Adrenal gland (tissue), 12 donors: Measurements from ENCODE around the gene TYMP. TPM values are rescaled to one million over a fixed set of nuclear protein-coding genes. Genes with fewer than 3 reads are reported as not detected.

Source experiments
- DNase-seq, 7 donors: peaks; one replicate each; pipeline ENCODE4 v3.0.0-alpha.2; 2019 to 2020
- H3K27ac ChIP-seq, 5 donors: fragments of 200-600 bp; sonication (generic) in 4 of 5; 1 replicate in 3 of 5; 2 replicates in 2 of 5; pipeline versions ENCODE4 v1.5.1 to v1.8.0; 2016 to 2020; ENCODE audit warnings: mild to moderate bottlenecking in 1 of 5
- H3K27me3 ChIP-seq: fragments of 200-600 bp; 2 replicates; pipeline ENCODE4 v1.8.0; 2021
- H3K36me3 ChIP-seq, 2 donors: fragments of 200-600 bp; replicated peaks in 1 of 2; 1 replicate in 1 of 2; 2 replicates in 1 of 2; pipeline versions ENCODE4 v1.5.1 to v1.8.0; 2018 to 2022
- H3K4me1 ChIP-seq, 2 donors: fragments of 200-600 bp; replicated peaks in 1 of 2; 1 replicate in 1 of 2; 2 replicates in 1 of 2; pipeline versions ENCODE4 v1.5.1 to v1.8.0; 2018 to 2021
- H3K4me3 ChIP-seq, 4 donors: fragments of 200-600 bp; sonication (generic) in 3 of 4; one replicate each; pipeline ENCODE4 v1.5.1; 2016 to 2018
- H3K9me3 ChIP-seq, 3 donors: fragments of 200-600 bp; sonication (generic) in 1 of 3; replicated peaks in 1 of 3; 1 replicate in 2 of 3; 2 replicates in 1 of 3; pipeline versions ENCODE4 v1.5.1 to v1.8.0; 2016 to 2021
- CTCF ChIP-seq, 6 experiments: fragments of 450-650 bp in 4 of 6; fragments of 200-600 bp in 2 of 6; sonication (generic) in 1 of 6; IDR thresholded peaks; 1 replicate in 5 of 6; 2 replicates in 1 of 6; pipeline versions ENCODE4 v1.5.1 to v1.8.0; 2016 to 2021; ENCODE audit warnings: antibody characterized with exemption in 6 of 6, mild to moderate bottlenecking in 2 of 6, moderate library complexity in 1 of 6
- POLR2A ChIP-seq, 2 donors: fragments of 450-650 bp; IDR thresholded peaks; one replicate each; pipeline ENCODE4 v1.6.1; 2017; ENCODE audit warnings: antibody characterized with exemption in 2 of 2, mild to moderate bottlenecking in 2 of 2, moderate library complexity in 1 of 2
- WGBS, 4 donors: extraction: QIAGEN DNeasy Blood & Tissue Kit in 2 of 4; methylation state at CpG; one replicate each; pipeline versions ENCODE4 v1.1.5 to v1.1.7; 2013 to 2017; 5-methylcytosine and 5-hydroxymethylcytosine counted together
- intact Hi-C, 2 donors: fragments of 100-400 bp; cut with DNase I; formaldehyde crosslinking; loops; one replicate each; pipeline versions ENCODE4 v1.14.1 to v1.15.0; 2022 to 2023
- polyA plus RNA-seq, 3 donors: library from polyadenylated mRNA; stranded (reverse); fragments of 200-250 nt in 2 of 3; fragments of 350-450 nt in 1 of 3; fragmentation: Illumina TruSeq in 1 of 3; extraction: RNeasy Lipid Tissue Mini Kit (QIAGEN cat#74804) in 1 of 3; gene quantifications; one replicate each; pipeline ENCODE4 v1.2.3, GENCODE V29; 2013 to 2014
- total RNA-seq, 9 donors: library from RNA; depleted of rRNA in 4 of 9; stranded (reverse); fragments of >200 nt in 4 of 9; fragments of 120-200 nt in 1 of 9; fragmentation: NEBNext Ultra II Directional in 1 of 9; extraction: Animal tissue kit (Norgen Biotek cat#: 25700) in 1 of 9; gene quantifications; one replicate each; pipeline versions ENCODE4 v1.1.0 to v1.2.4, GENCODE V29; 2013 to 2023
- donor health status: healthy with polysubstance abuse.
- donor health status: Bipolar disorder and iron deficiency.
- donor health status: DM: yes; HTN: yes; CAD: no.
- donor health status: DM: no; HTN: no; CAD: no.
- donor health status: DM: no; HTN: no; CAD: no.
- donor health status: DM: yes; HTN: yes; CAD: no.

The TYMP gene
- total and polyA plus RNA-seq, 12 donors, result 1.9 to 152 (median 64.5) TPM

GRCh38 chr22:50540381-50540780 is 10.6 kb upstream of the TYMP start:
- Histone ChIP-seq H3K4me3 (no peak overlapping the region), H3K36me3 (no peaks in the 10 kb centered on the region), H3K4me1 (peaks cover 5 to 31% of the 10 kb centered on the region in 2 donors), H3K9me3 (no peaks in the 10 kb centered on the region), H3K27ac (peak overlapping the region in 2 of 5 donors; percentile 56 to 83), H3K27me3 (no peaks in the 10 kb centered on the region)
- 75 to 79% (median 77%) methylated on average over 10 of the region's 10 CpGs for WGBS, 4 donors
- intact Hi-C loops, result no loop called here
- TF ChIP-seq POLR2A (IDR thresholded peaks at IDR 0.05) (no peak), CTCF (IDR thresholded peaks at IDR 0.05) (no peak)
- no peak for DNase-seq

DNA sequence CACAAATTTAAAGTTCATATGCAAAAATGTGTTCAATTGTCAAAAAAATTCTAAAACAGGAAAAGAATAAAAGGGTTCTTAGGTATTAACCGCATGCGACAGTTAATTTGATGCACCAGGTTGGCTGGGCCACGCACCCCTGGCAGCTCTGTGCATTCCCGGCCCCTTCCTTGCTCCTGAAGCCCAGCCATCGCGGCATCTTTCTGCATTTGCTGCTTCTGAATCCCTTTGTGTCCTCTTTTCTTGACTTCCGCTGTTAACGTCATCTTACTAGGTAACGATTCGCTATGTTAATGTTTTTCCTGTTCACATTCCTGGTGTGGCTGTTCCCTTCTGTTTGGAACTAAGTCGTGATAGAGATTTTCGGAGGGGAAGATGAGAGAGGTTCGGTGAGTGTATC is 8.0 kb upstream of the TYMP start:
- H3K4me3 ChIP-seq, result no peak overlapping the region
- no peaks in the 10 kb centered on the region for H3K9me3 ChIP-seq
- peak overlapping the region in 4 of 5 donors; percentile 69 to 96 (median 82) for H3K27ac ChIP-seq
- intact Hi-C loops, result no loop called here
- TF ChIP-seq CTCF (IDR thresholded peaks at IDR 0.05) (no peak), POLR2A (IDR thresholded peaks at IDR 0.05) (no peak)
- peaks cover 5 to 22% of the 10 kb centered on the region in 2 donors for H3K4me1 ChIP-seq
- 79 to 85% (median 83%) methylated on average over 13 of the region's 13 CpGs for WGBS, 4 donors
- no peak for DNase-seq
- H3K27me3 ChIP-seq, result no peaks in the 10 kb centered on the region
- H3K36me3 ChIP-seq, result no peaks in the 10 kb centered on the region

DNA sequence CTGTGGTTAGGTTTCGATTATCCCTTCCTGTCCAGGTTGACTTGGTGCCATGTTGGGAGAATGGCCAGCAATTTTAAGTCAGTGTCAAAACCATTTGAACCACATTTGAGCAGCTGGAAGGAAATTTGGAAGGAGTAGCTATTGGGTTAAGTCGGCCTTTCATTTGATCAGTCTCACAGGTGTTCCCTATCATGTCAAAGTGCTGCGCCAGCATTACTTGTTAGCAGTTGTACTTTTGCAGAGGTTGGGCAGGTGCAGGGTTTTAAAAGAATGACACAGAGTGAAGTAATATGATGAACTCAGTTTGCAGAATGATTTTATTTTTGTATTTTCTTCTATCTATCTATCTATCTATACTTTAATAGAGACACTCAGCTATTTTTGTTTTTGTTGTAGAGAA is 6.4 kb upstream of the TYMP start:
- 72 to 80% (median 77%) methylated on average over 3 of the region's 3 CpGs for WGBS, 4 donors
- DNase-seq, result no peak
- H3K27ac ChIP-seq, result no peak overlapping the region
- no peaks in the 10 kb centered on the region for H3K9me3 ChIP-seq
- no peaks in the 10 kb centered on the region for H3K27me3 ChIP-seq
- intact Hi-C loops, result no loop called here
- no peak for TF ChIP-seq CTCF (IDR thresholded peaks at IDR 0.05)
- no peak for TF ChIP-seq POLR2A (IDR thresholded peaks at IDR 0.05)
- peaks cover 7 to 32% of the 10 kb centered on the region in 2 donors for H3K4me1 ChIP-seq
- no peaks in the 10 kb centered on the region for H3K36me3 ChIP-seq
- no peak overlapping the region for H3K4me3 ChIP-seq

DNA sequence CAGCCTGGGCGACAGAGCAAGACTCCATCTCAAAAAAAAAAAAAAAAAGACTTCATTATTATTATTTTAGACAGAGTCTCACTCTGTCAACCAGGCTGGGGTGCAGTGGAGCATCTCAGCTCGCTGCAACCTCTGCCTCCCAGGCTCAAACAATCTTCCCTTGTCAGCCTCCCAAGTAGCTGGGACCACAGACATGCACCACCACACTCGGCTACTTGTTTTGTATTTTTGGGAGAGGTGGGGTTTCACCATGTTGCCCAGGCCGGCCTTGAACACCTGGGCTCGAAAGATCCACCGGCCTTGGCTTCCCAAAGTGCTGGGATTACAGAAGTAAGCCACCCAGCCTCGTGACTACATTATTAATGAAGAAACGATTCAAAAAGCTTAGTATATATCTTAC is 5.3 kb upstream of the TYMP start:
- peaks cover 18 to 33% of the 10 kb centered on the region in 2 donors for H3K4me1 ChIP-seq
- peak overlapping the region in 2 of 5 donors; percentile 9 to 53 for H3K27ac ChIP-seq
- TF ChIP-seq POLR2A (IDR thresholded peaks at IDR 0.05) (no peak), CTCF (IDR thresholded peaks at IDR 0.05) (no peak)
- intact Hi-C loops, result no loop called here
- H3K4me3 ChIP-seq, result no peak overlapping the region
- 68 to 78% (median 74%) methylated on average over 7 to 8 of the region's 8 CpGs for WGBS, 4 donors
- no peak for DNase-seq
- H3K9me3 ChIP-seq, result no peaks in the 10 kb centered on the region
- no peaks in the 10 kb centered on the region for H3K27me3 ChIP-seq
- no peaks in the 10 kb centered on the region for H3K36me3 ChIP-seq
